Prostate gland (tissue), 2 donors: ENCODE data around the gene CAP2. TPM values are rescaled to one million over a fixed set of nuclear protein-coding genes. Genes with fewer than 3 reads are reported as not detected.
"Not testable (repeated sequence)": the region's sequence is repeated elsewhere in the genome, so short reads cannot be mapped to it uniquely, and the experiment has no call there.

Source experiments
- DNase-seq: peaks from one replicate; pipeline ENCODE4 v3.0.0-alpha.2; 2019; ENCODE audit warnings: low spot score
- H3K27ac ChIP-seq, 2 donors: fragments of 200-600 bp; sonication (generic); 2 replicates each; pipeline ENCODE4 v1.5.1; 2017 to 2019
- H3K27me3 ChIP-seq: fragments of 200-600 bp; sonication (generic); replicated peaks from 2 replicates; pipeline ENCODE4 v1.5.1; 2019; ENCODE audit not compliant: insufficient read depth
- H3K36me3 ChIP-seq, 2 donors: fragments of 200-600 bp; sonication (generic); 1 replicate in 1 of 2; 2 replicates in 1 of 2; pipeline versions ENCODE4 v1.5.1 to v1.8.1; 2017 to 2019
- H3K4me1 ChIP-seq: fragments of 200-600 bp; sonication (generic); replicated peaks from 2 replicates; pipeline ENCODE4 v1.5.1; 2019
- H3K4me3 ChIP-seq, 2 donors: fragments of 200-600 bp; sonication (generic); 2 replicates each; pipeline ENCODE4 v1.5.1; 2017 to 2019
- H3K9me3 ChIP-seq: fragments of 200-600 bp; sonication (generic); 2 replicates; pipeline ENCODE4 v1.5.1; 2017
- CTCF ChIP-seq, 4 experiments: fragments of 200-600 bp in 2 of 4; fragments of 450-650 bp in 2 of 4; sonication (generic) in 2 of 4; IDR thresholded peaks; 1 replicate in 3 of 4; 2 replicates in 1 of 4; pipeline ENCODE4 v1.5.1; 2016 to 2019; ENCODE audit warnings: antibody characterized with exemption in 4 of 4, mild to moderate bottlenecking in 2 of 4, moderate library complexity in 2 of 4
- POLR2A ChIP-seq: fragments of 450-650 bp; IDR thresholded peaks from one replicate; pipeline ENCODE4 v1.6.1; 2016; ENCODE audit warnings: antibody characterized with exemption, mild to moderate bottlenecking
- POLR2AphosphoS5 ChIP-seq: sonication (generic); formaldehyde crosslinking; IDR thresholded peaks from one replicate; pipeline ENCODE4 v1.6.1; 2017; ENCODE audit warnings: antibody characterized with exemption
- WGBS: methylation state at CpG from one replicate; pipeline ENCODE4 v1.1.5; 2018; 5-methylcytosine and 5-hydroxymethylcytosine counted together
- intact Hi-C: fragments of 100-400 bp; cut with DNase I; formaldehyde crosslinking; loops from one replicate; pipeline ENCODE4 v1.14.2; 2022
- total RNA-seq, 2 donors: library from RNA; depleted of rRNA; stranded (reverse); fragments of >200 nt; gene quantifications; one replicate each; pipeline ENCODE4 v1.1.0, GENCODE V29; 2016

CAP2 gene
- total RNA-seq, 2 donors from 2014 or later, result 8.7 to 10.0 TPM

GRCh38 chr6:17393892-17394631, 667 bp downstream of the CAP2 start:
- Histone ChIP-seq H3K4me1 (no peaks in the 10 kb centered on the region), H3K4me3 (peak overlapping the region; percentile 75 to 76), H3K27me3 (no peaks in the 10 kb centered on the region), H3K9me3 (no peaks in the 10 kb centered on the region), H3K27ac (peak overlapping the region; percentile 77 to 79), H3K36me3 (no peaks in the 10 kb centered on the region)
- intact Hi-C loops, result loop anchor here (2.0 kb wide), 1 partner anchor 113 kb away; the partner anchor contains the start of gene RBM24
- TF ChIP-seq CTCF (IDR thresholded peaks at IDR 0.05) (no peak), POLR2AphosphoS5 (peak; percentile 51), POLR2A (no peak)
- WGBS, result under 1% methylated on average over 38 of the region's 55 CpGs
- peak; percentile 46 for DNase-seq

GRCh38 chr6:17395112-17395511, 1.7 kb downstream of the CAP2 start:
- H3K27ac ChIP-seq, result no peak overlapping the region

GRCh38 chr6:17396256-17396655, 2.9 kb downstream of the CAP2 start:
- intact Hi-C loops, result no loop called here
- no peaks in the 10 kb centered on the region for H3K9me3 ChIP-seq
- H3K4me1 ChIP-seq, result no peaks in the 10 kb centered on the region
- H3K4me3 ChIP-seq, result no peak overlapping the region
- no peaks in the 10 kb centered on the region for H3K36me3 ChIP-seq
- no peak overlapping the region for H3K27ac ChIP-seq
- DNase-seq, result no peak
- TF ChIP-seq POLR2A (no peak), CTCF (IDR thresholded peaks at IDR 0.05) (no peak), POLR2AphosphoS5 (no peak)
- 95% methylated on average over 3 of the region's 3 CpGs for WGBS
- no peaks in the 10 kb centered on the region for H3K27me3 ChIP-seq

More at GRCh38 chr6:17395112-17395511, 1.7 kb downstream of the CAP2 start:
- H3K9me3 ChIP-seq, result no peaks in the 10 kb centered on the region
- no peaks in the 10 kb centered on the region for H3K4me1 ChIP-seq
- H3K4me3 ChIP-seq, result no peak overlapping the region
- no peak for DNase-seq
- intact Hi-C loops, result no loop called here
- no peaks in the 10 kb centered on the region for H3K36me3 ChIP-seq
- TF ChIP-seq POLR2AphosphoS5, result no peak
- TF ChIP-seq CTCF (IDR thresholded peaks at IDR 0.05), result no peak
- TF ChIP-seq POLR2A, result no peak
- H3K27me3 ChIP-seq, result no peaks in the 10 kb centered on the region
- 38% methylated on average over 1 of the region's 1 CpG for WGBS

GRCh38 chr6:17397764-17398194, 4.4 kb downstream of the CAP2 start:
- no peak for TF ChIP-seq POLR2A
- TF ChIP-seq CTCF (IDR thresholded peaks at IDR 0.05), result no peak
- no peak for TF ChIP-seq POLR2AphosphoS5
- no peaks in the 10 kb centered on the region for H3K36me3 ChIP-seq
- 47% methylated on average over 3 of the region's 3 CpGs for WGBS
- no peaks in the 10 kb centered on the region for H3K27me3 ChIP-seq
- no peaks in the 10 kb centered on the region for H3K4me1 ChIP-seq
- no peak overlapping the region for H3K27ac ChIP-seq
- intact Hi-C loops, result no loop called here
- no peaks in the 10 kb centered on the region for H3K9me3 ChIP-seq
- DNase-seq, result no peak
- H3K4me3 ChIP-seq, result no peak overlapping the region

- H3K4me3 ChIP-seq, H3K27me3 ChIP-seq, H3K9me3 ChIP-seq, intact Hi-C loops, H3K4me1 ChIP-seq, H3K36me3 ChIP-seq, DNase-seq, H3K27ac ChIP-seq: not testable (repeated sequence)
- WGBS, result 97% methylated on average over 7 of the region's 7 CpGs
These were observed 12.0 kb downstream of the CAP2 start for GRCh38 chr6:17405181-17405943.
